ENCODE measurements around the gene SHKBP1. TPM values are rescaled to one million over a fixed set of nuclear protein-coding genes. Genes with fewer than 3 reads are reported as not detected.
A peak's percentile ranks its signal among the peaks of the same experiment; 100 is the strongest.
"Not testable (repeated sequence)": the region's sequence is repeated elsewhere in the genome, so short reads cannot be mapped to it uniquely, and the experiment has no call there.

SHKBP1 gene
- total RNA-seq, 1 donor from 2014 or later = 192 TPM

GRCh38 chr19:40622773-40623075, 46.1 kb downstream of the SHKBP1 start:
- Histone ChIP-seq H3K27ac (peak overlapping the region; percentile 12 to 38), H3K9me3 (no peaks in the 10 kb centered on the region), H3K4me1 (no peaks in the 10 kb centered on the region), H3K4me3 (no peak overlapping the region), H3K36me3 (peaks cover 69 to 82% of the 10 kb centered on the region in 2 donors), H3K27me3 (no peaks in the 10 kb centered on the region)
- peak in 1 of 2 donors; percentile 62 for DNase-seq (ENCODE audit: low spot score in 2 of 2)
- TF ChIP-seq CTCF (IDR thresholded peaks at IDR 0.05) = no peak
- intact Hi-C loops (cut with DNase I) = no loop called here

- Histone ChIP-seq H3K27ac (peak overlapping the region; percentile 38 to 55), H3K4me1 (no peaks in the 10 kb centered on the region), H3K27me3 (no peaks in the 10 kb centered on the region), H3K36me3 (peaks cover 66 to 75% of the 10 kb centered on the region in 2 donors), H3K4me3 (no peak overlapping the region), H3K9me3 (no peaks in the 10 kb centered on the region)
- intact Hi-C loops (cut with DNase I) = no loop called here
- TF ChIP-seq CTCF (IDR thresholded peaks at IDR 0.05) = no peak
- DNase-seq (ENCODE audit: low spot score in 2 of 2) = peak in 1 of 2 donors; percentile 60
These were observed 47.0 kb downstream of the SHKBP1 start for GRCh38 chr19:40623403-40624251.

GRCh38 chr19:40624369-40625153, 47.9 kb downstream of the SHKBP1 start:
- H3K4me3 ChIP-seq; H3K9me3 ChIP-seq; H3K27me3 ChIP-seq; H3K27ac ChIP-seq; DNase-seq (ENCODE audit: low spot score in 2 of 2); intact Hi-C loops (cut with DNase I); H3K4me1 ChIP-seq: not testable (repeated sequence)
- peaks cover 70 to 72% of the 10 kb centered on the region in 2 donors for H3K36me3 ChIP-seq

GRCh38 chr19:40625406-40626120, 48.9 kb downstream of the SHKBP1 start:
- Histone ChIP-seq H3K27me3 (no peaks in the 10 kb centered on the region), H3K36me3 (peaks cover 64 to 71% of the 10 kb centered on the region in 2 donors), H3K27ac (peak overlapping the region in 1 of 2 donors; percentile 25), H3K4me1 (no peaks in the 10 kb centered on the region), H3K4me3 (no peak overlapping the region), H3K9me3 (no peaks in the 10 kb centered on the region)
- intact Hi-C loops (cut with DNase I) = no loop called here
- TF ChIP-seq CTCF (IDR thresholded peaks at IDR 0.05) = no peak
- DNase-seq (ENCODE audit: low spot score in 2 of 2) = no peak

GRCh38 chr19:40626918-40627317, 50.2 kb downstream of the SHKBP1 start:
- Histone ChIP-seq H3K27ac (no peak overlapping the region), H3K4me1 (peaks cover 0 to 2% of the 10 kb centered on the region in 2 donors), H3K36me3 (peaks cover 52 to 59% of the 10 kb centered on the region in 2 donors), H3K4me3 (no peak overlapping the region), H3K9me3 (no peaks in the 10 kb centered on the region), H3K27me3 (no peaks in the 10 kb centered on the region)
- TF ChIP-seq CTCF (IDR thresholded peaks at IDR 0.05) = no peak
- no peak for DNase-seq (ENCODE audit: low spot score in 2 of 2)
- intact Hi-C loops (cut with DNase I) = no loop called here
